Skeletal muscle cell (primary cell): ENCODE results near the gene XYLT2.
A peak's percentile ranks its signal among the peaks of the same experiment; 100 is the strongest.

Source experiments
- DNase-seq: peaks from one replicate; pipeline ENCODE4 v3.0.0-alpha.2; 2010; ENCODE audit warnings: low read depth
- H3K4me3 ChIP-seq: 2 replicates; pipeline ENCODE4 v1.5.1; 2011; ENCODE audit warnings: low read depth, mild to moderate bottlenecking, control low read depth, low read length, moderate library complexity

Gene XYLT2

DNA sequence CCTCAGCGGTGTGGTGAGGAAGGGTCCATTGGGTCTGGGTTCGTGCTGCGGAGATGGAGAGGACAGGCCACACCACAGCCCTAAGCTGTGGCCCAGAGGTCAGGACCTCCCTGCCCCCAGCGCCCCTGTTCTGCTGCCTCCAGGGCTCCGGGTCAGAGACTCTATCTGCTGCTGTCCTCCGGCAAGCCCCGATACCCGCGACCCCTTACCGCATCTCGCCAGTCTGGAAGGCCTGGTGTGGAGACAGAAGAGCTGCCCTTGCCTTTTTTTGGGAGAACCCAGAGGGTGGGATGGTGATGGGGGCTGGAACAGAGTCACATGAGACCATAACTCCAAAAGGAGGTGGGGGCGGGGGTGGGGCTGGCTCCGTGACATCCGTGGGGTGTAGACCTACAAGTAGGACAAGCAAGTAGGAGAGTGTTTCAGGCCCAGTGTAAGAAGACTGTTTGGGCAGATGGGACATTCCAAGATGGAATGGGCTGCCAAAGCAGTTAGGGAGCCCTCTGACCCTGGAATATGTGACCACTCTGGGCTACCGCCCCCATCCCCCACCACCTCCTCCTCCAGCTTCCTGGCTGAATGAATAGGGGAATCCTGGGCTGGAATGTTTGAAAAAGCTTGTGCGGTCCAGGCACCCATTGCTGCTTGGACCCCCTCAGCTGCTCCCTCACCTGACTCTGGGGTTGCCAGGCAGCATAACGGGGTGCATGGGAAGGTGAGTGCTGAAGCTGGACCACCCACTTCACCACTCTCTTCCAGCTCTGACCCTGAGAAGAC lies 1.4 kb downstream of the XYLT2 start:
- no peak for DNase-seq
- H3K4me3 ChIP-seq: peak overlapping the region; percentile 73

DNA sequence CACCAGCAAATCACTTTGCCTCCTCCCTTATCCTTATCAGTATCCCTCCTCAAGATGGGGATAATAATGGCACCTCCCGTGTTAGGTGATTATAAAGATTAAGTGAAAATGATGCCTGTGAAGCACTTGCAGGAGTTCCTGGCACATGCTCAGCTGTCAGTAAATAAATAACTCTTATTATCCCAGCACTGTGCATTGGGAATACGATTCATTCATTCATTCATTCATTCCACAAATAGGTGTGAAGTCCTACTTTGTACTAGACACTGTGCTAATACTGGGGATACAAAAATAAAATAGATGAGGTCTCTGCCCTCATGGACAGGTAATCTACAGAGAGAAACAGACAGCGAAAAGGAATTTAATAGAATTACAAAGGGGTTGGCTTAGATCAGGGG lies 2.0 kb downstream of the XYLT2 start:
- no peak for DNase-seq
- H3K4me3 ChIP-seq: peak overlapping the region; percentile 73

DNA sequence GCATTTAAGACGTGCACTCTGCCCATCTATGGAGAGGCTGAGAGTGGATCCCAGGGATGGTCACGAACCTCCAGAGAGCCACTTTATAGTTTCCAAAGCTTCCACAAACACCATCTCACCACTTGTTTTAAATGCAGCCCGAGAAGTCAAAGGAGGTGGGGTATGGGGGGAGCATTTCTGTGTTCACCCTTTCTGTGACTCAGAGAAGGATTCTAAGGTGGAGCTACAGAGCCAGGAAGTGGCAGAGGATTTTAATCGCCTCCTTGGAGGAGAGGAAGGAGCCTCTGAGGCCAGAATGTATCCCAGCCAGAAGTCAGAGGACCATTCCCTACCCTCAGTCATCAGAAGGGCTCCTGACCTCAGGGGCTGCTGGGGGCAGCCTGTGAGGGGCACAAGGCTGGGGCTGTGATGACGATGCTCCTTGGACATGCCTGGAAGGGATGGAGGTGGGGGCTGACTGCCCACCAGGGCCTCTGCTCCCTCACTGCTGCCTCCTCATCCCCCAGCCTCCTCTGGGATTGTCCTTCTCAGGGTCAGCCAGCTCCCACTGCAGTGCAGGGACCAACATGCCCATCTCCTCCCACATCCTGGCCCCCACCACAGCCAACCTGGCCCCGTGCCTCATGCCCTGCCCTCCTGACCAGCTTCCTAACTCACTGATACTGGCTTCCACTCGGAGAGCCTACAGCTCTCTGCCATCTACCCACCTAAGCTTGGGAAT lies 2.8 kb downstream of the XYLT2 start:
- DNase-seq: no peak
- no peak overlapping the region for H3K4me3 ChIP-seq

DNA sequence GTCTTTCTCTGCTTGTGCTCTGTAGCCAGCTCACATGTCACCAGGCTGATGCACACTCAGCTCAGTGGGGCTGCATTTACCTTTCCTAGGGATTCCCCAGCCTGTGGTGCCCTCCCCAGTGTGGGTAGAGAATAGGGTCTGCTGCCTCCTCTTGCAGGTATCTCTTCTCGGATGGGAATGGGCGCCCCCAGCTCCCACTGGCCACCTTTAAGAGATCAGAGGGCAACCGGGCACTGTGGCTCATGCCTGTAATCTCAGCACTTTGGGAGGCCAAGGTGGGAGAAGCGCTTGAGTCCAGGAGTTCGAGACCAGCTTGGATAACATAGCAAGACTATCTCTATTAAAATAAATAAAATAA lies 3.3 kb downstream of the XYLT2 start:
- no peak overlapping the region for H3K4me3 ChIP-seq
- DNase-seq: no peak

- no peak for DNase-seq
- no peak overlapping the region for H3K4me3 ChIP-seq
Observed at GRCh38 chr17:50350733-50351132, 4.8 kb downstream of the XYLT2 start.

GRCh38 chr17:50352072-50352692 lies 6.3 kb downstream of the XYLT2 start:
- no peak overlapping the region for H3K4me3 ChIP-seq
- no peak for DNase-seq

- DNase-seq: no peak
Observed at GRCh38 chr17:50352693-50353599, 7.0 kb downstream of the XYLT2 start.

GRCh38 chr17:50353600-50354195 lies 7.8 kb downstream of the XYLT2 start:
- DNase-seq: no peak
- no peak overlapping the region for H3K4me3 ChIP-seq

More at GRCh38 chr17:50352693-50353599, 7.0 kb downstream of the XYLT2 start:
- no peak overlapping the region for H3K4me3 ChIP-seq

DNA sequence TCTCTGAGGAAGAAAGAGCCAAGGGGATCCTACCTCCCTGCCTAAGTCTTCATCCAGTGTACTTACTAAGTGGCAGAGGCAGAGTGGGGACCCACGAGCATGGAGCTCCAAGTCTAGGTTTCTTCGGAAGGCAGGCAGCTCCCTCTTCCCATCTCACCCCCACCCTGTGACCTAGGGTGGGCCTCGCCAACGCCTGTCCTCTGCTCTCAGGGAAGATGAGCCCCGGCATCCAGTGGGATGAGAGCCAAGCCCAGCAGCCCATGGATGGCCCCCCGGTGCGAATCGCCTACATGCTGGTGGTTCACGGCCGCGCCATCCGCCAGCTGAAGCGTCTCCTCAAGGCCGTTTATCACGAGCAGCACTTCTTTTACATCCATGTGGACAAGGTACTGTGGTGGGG lies 8.3 kb downstream of the XYLT2 start:
- no peak overlapping the region for H3K4me3 ChIP-seq
- no peak for DNase-seq

GRCh38 chr17:50354776-50355175 lies 8.8 kb downstream of the XYLT2 start:
- no peak overlapping the region for H3K4me3 ChIP-seq
- DNase-seq: no peak

GRCh38 chr17:50355336-50355700 lies 9.4 kb downstream of the XYLT2 start:
- DNase-seq: no peak
- H3K4me3 ChIP-seq: no peak overlapping the region

DNA sequence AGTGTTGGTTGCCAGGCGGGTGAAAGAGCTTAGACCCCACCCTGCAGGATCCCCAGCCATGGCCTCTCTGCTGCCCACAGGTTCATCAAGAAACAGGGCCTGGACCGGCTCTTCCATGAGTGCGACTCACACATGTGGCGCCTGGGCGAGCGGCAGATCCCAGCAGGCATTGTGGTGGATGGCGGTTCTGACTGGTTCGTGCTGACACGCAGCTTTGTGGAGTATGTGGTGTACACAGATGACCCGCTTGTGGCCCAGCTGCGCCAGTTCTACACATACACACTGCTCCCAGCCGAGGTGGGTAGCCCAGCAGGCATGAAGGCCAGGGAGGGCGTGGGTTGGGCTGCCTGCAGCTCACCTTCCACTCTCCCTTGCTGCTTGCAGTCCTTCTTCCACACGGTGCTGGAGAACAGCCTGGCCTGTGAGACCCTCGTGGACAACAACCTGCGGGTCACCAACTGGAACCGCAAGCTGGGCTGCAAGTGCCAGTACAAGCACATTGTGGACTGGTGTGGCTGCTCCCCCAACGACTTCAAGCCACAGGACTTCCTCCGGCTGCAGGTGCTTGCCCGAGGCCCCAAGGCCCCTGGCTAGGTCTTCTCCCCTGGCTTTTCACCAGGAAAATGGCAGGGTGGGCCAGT lies 9.9 kb downstream of the XYLT2 start:
- no peak for DNase-seq

GRCh38 chr17:50356418-50356817 lies 10.5 kb downstream of the XYLT2 start:
- no peak overlapping the region for H3K4me3 ChIP-seq
- DNase-seq: no peak

More for the DNA sequence above, 9.9 kb downstream of the XYLT2 start:
- H3K4me3 ChIP-seq: no peak overlapping the region

DNA sequence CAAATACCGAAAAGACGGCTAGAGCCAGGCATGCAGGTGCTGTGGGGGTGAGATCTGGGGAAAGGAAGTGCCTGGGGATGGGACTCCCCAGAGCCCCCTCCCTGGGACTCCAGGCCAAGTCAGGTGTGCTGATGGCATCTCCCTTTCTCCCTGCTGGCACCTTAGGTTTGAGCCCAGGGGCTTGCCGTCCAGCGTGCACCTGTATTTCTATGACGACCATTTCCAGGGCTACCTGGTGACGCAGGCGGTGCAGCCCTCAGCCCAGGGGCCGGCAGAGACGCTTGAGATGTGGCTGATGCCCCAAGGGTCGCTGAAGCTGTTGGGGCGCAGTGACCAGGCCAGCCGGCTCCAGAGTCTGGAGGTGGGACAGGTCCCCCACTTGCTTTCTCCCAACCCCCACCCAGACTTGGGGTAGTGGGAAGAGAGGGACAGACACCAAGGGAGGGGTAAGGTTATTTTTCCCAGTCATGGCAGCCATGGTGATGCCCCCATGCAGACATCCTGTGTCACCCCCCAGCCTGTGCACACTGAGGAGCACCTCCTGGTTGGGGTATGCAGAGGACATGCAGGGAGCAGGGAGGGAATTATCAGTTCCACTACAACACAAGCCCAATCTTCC lies 11.1 kb downstream of the XYLT2 start:
- no peak for DNase-seq
- no peak overlapping the region for H3K4me3 ChIP-seq

DNA sequence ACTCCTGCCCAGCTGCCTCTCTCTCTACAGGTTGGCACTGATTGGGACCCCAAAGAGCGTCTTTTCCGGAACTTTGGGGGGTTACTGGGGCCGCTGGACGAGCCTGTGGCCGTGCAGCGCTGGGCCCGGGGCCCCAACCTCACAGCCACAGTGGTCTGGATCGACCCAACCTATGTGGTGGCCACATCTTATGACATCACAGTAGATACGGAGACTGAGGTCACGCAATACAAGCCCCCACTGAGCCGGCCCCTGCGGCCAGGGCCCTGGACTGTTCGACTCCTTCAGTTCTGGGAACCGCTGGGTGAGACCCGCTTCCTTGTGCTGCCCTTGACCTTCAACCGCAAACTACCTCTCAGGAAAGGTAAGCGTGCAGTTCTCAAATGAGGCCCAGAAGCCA lies 12.3 kb downstream of the XYLT2 start:
- no peak overlapping the region for H3K4me3 ChIP-seq
- no peak for DNase-seq

- DNase-seq: no peak
- no peak overlapping the region for H3K4me3 ChIP-seq
Observed at GRCh38 chr17:50359005-50359699, 13.2 kb downstream of the XYLT2 start.

- no peak for DNase-seq
- no peak overlapping the region for H3K4me3 ChIP-seq
Observed at GRCh38 chr17:50359998-50360461, 14.1 kb downstream of the XYLT2 start.
